T follicular helper cell (primary cell): ENCODE data around the gene ZSCAN32.

Experiments
- DNase-seq: peaks from one replicate; pipeline ENCODE4 v3.0.0-alpha.2; 2020; ENCODE audit warnings: low read depth

Gene ZSCAN32

GRCh38 chr16:3356118-3356517, 44.7 kb downstream of the ZSCAN32 start:
- no peak for DNase-seq

GRCh38 chr16:3355589-3355988, 45.2 kb downstream of the ZSCAN32 start, which contains the start of gene OR2C1:
OR2C1 (plus strand) TSS chr16:3355889; CDS start chr16:3355941, 52 bp downstream.
- no peak for DNase-seq

DNA sequence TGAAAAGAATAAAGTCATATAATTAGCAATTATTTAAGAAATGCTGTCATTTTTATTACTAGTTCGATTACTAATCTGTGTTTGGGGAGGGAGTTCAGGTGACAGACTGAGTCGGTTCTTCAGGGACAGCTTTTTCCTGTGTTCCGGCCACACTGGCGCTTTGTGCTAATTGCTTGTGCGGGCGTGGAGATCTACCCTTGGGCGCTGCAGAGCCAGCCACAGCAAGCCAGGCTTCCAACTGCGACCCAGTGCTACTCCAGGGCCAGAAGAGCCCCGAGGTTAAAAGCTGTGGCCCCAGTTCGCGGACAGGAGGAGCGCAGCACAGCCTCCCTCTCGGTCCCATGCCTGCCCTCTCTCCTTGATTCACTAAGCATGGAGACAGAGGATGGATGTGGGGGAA, 51.6 kb downstream of the ZSCAN32 start:
- DNase-seq, result no peak

DNA sequence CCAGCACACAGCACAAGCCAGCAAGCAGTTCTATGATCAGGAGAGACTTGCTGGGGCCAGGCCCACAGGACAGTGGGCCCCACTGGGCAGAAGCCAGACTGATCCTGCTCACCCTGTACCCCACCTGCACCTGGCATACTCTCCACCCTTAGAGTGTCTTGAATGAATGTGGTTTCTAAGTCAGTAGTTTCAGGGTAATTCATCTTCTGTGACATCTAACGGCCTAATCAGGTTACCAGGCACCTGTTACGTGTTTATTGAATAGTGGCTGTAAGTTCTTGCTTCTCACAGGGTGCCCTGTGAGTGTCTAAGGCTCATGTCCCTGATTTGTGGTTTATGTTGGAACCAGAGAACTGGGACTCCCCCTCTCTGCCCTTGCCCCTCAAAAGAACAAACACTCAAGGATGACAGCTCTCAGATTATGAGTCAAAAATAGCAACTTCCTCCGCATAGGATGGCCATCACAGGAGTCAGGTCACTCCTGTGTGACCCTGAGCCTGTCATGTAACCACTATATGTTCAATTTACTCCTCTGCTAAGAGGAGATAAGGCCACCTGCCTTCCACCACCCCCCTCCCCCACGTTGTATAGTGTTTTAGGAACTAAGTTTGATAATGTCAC, 52.1 kb downstream of the ZSCAN32 start:
- DNase-seq, result no peak

GRCh38 chr16:3347586-3347985, 53.2 kb downstream of the ZSCAN32 start:
- no peak for DNase-seq

DNA sequence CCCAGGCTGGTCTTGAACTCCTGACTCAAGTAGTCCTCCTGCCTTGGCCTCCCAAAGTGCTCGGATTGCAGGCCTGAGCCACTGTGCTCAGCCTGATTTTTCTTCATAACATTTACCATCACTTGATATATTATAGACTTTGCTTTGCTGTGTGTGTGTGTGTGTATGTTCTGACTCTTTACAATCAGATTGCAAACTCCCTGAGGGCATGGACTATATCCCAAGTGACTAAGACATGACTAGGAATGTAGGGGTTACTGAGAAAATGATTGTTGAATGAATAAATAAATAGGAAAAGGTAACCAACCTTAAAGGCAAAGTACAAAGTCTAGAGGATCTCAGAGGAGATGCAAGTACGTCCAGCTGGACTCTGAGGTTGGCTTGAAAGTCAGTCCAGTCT, 54.8 kb downstream of the ZSCAN32 start:
- DNase-seq, result no peak
